Measurements from ENCODE around the gene POLR2J.
"Not testable (repeated sequence)": the region's sequence is repeated elsewhere in the genome, so short reads cannot be mapped to it uniquely, and the experiment has no call there.

The POLR2J gene

DNA sequence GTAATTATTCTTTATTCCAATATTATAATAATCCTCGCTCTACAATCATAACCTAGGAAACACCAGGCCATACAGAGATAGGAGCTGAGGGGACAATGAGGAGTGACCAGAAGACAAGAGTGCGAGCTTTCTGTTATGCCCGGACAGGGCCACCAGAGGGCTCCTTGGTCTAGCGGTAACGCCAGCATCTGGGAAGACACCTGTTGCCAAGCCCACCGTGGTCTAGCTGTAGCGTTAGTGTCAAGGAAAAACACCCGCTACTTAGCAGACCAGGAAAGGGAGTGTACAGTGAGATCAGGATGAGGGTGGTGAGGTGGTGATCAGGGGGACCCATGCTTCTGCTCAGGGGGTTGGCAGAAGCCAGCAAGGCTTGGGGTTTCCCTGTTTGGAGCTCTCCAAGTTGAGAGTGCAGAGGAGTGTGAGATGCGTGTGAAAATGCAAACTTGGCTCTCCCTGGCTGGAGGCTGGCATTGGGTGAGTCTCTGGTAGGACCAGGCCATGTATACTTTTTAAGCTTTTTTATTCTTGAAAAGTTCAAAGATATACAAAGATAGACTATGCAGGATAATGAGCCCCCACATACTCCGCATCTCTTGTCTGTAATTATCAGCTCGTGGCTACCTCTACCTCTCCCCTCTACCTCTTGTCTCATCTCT, 1.4 kb upstream of the POLR2J start:
- H3K4me2 ChIP-seq (ENCODE audit: low read length); H3K4me3 ChIP-seq (ENCODE audit: low read length); H3K27me3 ChIP-seq (ENCODE audit: low read depth, low read length); H3K9me3 ChIP-seq (ENCODE audit: insufficient read depth, low read length); H4K20me1 ChIP-seq (ENCODE audit: insufficient read depth, low read length); H2AFZ ChIP-seq (ENCODE audit: low read depth, low read length); H3K36me3 ChIP-seq (replicated peaks; ENCODE audit: low read depth, low read length); H3K79me2 ChIP-seq (ENCODE audit: low read length); H3K4me1 ChIP-seq (ENCODE audit: low read length); H3K27ac ChIP-seq (ENCODE audit: low read length); H3K9ac ChIP-seq (ENCODE audit: low read length): not testable (repeated sequence)
- TF ChIP-seq, protein P1, sequence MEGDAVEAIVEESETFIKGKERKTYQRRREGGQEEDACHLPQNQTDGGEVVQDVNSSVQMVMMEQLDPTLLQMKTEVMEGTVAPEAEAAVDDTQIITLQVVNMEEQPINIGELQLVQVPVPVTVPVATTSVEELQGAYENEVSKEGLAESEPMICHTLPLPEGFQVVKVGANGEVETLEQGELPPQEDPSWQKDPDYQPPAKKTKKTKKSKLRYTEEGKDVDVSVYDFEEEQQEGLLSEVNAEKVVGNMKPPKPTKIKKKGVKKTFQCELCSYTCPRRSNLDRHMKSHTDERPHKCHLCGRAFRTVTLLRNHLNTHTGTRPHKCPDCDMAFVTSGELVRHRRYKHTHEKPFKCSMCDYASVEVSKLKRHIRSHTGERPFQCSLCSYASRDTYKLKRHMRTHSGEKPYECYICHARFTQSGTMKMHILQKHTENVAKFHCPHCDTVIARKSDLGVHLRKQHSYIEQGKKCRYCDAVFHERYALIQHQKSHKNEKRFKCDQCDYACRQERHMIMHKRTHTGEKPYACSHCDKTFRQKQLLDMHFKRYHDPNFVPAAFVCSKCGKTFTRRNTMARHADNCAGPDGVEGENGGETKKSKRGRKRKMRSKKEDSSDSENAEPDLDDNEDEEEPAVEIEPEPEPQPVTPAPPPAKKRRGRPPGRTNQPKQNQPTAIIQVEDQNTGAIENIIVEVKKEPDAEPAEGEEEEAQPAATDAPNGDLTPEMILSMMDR (IDR thresholded peaks at IDR 0.05; ENCODE audit: low read depth, low read length) = peak; percentile 12

DNA sequence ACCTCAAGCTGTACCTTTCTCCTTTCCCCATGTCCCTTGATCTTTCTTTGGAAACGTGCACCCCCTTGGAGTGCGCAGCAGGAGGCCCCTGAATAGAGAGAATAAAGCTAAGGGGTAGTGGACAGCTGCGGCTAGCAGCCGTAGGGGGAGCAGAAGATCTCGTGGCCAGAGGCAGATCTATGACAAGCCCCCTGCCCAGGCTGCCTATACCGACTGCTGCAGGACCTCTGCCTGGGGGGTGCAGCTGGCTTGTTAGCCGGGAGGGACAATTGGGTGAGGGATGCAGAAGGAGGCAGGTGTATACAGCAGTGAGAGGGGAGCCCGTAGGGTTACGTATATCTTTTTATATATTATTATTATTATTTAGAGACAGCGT, 475 bp upstream of the POLR2J start:
- H2AFZ ChIP-seq (ENCODE audit: low read depth, low read length); H3K79me2 ChIP-seq (ENCODE audit: low read length); H3K27me3 ChIP-seq (ENCODE audit: low read depth, low read length); H3K36me3 ChIP-seq (replicated peaks; ENCODE audit: low read depth, low read length); H3K9me3 ChIP-seq (ENCODE audit: insufficient read depth, low read length); H4K20me1 ChIP-seq (ENCODE audit: insufficient read depth, low read length); H3K27ac ChIP-seq (ENCODE audit: low read length); H3K4me1 ChIP-seq (ENCODE audit: low read length): not testable (repeated sequence)
- H3K9ac ChIP-seq (ENCODE audit: low read length) = 0 out of 2 replicates have a peak overlapping the region, but pooled peaks have one; percentile 24
- peak overlapping the region; percentile 50; the same call in 1 of the 2 replicates for H3K4me3 ChIP-seq (ENCODE audit: low read length)
- peak overlapping the region; percentile 40 for H3K4me2 ChIP-seq (ENCODE audit: low read length)

DNA sequence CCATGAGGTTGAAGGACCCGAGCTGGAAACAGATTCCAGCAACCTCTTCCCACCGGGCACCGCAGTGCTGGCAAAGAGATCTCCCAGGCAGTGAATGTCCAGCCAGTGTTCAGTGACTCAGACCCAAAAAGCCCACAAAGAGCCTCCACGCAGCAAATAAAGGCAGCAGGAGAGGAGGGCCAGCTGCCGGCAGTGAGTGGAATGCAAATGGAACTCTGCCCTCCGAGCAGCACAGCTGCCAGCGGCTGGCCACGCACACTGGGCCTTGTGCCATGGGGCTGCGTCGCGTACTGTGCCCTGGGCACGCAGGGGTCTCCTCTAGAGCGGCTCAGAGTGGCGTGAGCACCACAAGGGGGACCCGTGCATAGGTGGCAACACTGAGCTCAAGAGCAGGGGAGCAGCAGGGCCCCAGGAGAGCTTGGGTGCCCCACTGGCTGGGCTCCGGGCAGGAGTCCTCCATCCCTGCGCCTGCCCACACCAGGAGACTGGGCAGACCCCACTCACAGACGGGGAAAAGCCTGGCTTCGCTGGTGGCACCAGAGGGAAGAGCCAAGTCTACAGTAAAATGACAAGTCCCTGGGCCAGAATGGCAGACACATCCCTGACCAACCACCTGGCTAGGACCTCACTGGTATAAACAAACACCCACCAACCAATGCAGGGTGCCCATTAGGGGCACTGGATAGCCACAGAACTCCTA, 3.8 kb downstream of the POLR2J start:
- H3K4me2 ChIP-seq (ENCODE audit: low read length); H3K4me3 ChIP-seq (ENCODE audit: low read length); H3K27me3 ChIP-seq (ENCODE audit: low read depth, low read length); H3K36me3 ChIP-seq (replicated peaks; ENCODE audit: low read depth, low read length); H3K9ac ChIP-seq (ENCODE audit: low read length); H3K9me3 ChIP-seq (ENCODE audit: insufficient read depth, low read length); H4K20me1 ChIP-seq (ENCODE audit: insufficient read depth, low read length); H3K4me1 ChIP-seq (ENCODE audit: low read length); H3K27ac ChIP-seq (ENCODE audit: low read length); H2AFZ ChIP-seq (ENCODE audit: low read depth, low read length); H3K79me2 ChIP-seq (ENCODE audit: low read length): not testable (repeated sequence)

DNA sequence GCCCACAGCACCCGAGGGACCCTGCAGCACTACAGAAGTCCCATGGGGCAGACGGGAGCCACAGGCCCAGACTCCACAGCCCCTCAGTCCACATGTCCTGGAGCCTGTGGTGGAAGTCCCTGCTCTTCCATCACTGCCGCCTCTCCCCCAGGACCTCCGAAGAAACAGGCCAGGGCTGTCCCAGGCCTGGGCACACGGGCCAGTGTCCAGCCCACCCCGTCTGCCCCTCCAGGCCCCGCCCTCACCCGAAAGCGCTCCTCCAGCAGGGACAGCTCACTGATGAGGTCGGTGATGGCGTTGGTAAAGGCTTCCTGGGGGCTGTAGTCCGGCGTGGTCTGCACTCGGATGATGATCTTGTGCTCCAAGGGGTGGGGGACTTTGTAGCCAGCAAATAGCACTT, 4.6 kb downstream of the POLR2J start:
- not testable (repeated sequence) for H3K9me3 ChIP-seq (ENCODE audit: insufficient read depth, low read length); H3K4me3 ChIP-seq (ENCODE audit: low read length); H2AFZ ChIP-seq (ENCODE audit: low read depth, low read length); H4K20me1 ChIP-seq (ENCODE audit: insufficient read depth, low read length); H3K4me2 ChIP-seq (ENCODE audit: low read length); H3K27ac ChIP-seq (ENCODE audit: low read length); H3K4me1 ChIP-seq (ENCODE audit: low read length); H3K27me3 ChIP-seq (ENCODE audit: low read depth, low read length); H3K36me3 ChIP-seq (replicated peaks; ENCODE audit: low read depth, low read length); H3K9ac ChIP-seq (ENCODE audit: low read length); H3K79me2 ChIP-seq (ENCODE audit: low read length)

DNA sequence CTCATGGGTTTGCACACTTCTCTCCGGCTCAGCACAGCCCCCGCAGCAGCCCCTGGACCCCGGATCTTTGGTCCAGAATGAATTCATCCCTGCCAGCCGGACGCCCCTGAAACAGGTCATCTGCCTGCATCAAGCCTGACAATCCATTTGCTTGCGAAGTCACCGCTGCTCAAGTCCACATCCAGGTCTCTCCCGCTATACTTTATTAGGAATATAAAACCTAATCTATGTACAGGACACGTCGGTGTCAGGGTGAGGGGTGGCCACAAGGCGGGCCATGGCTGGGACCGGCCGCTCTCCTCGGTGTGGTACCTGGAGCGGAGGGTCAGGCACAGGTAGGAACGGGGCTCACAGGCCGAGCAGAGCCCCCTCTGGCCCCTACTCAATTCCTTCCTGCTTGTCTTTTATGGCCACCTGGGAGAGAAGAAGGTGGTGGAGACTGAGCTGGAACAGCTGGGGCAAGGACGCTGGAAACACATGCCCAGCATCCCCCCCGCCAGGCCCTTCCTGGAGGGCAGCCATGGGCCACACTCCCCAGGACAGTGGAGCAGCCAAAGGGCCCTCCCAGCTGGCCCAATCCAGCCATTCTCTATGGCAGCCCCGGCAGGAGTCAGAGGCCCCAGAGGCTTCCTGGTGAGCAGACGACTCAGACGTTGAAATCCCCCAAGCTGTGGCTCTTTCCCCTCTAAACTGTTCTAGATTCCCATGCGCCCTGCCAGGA, 5.3 kb downstream of the POLR2J start:
- H3K9ac ChIP-seq (ENCODE audit: low read length) = no peak overlapping the region

More for the DNA sequence above, 5.3 kb downstream of the POLR2J start:
- no peak overlapping the region for H3K4me2 ChIP-seq (ENCODE audit: low read length)
- H4K20me1 ChIP-seq (ENCODE audit: insufficient read depth, low read length) = no peaks in the 10 kb centered on the region
- H3K9me3 ChIP-seq (ENCODE audit: insufficient read depth, low read length) = no peaks in the 10 kb centered on the region
- no peak for TF ChIP-seq EZH2phosphoT487 (IDR thresholded peaks at IDR 0.05; ENCODE audit: low read depth)
- TF ChIP-seq, protein P1 (IDR thresholded peaks at IDR 0.05; ENCODE audit: low read depth, low read length) = no peak
- H3K27ac ChIP-seq (ENCODE audit: low read length) = no peak overlapping the region
- H3K36me3 ChIP-seq (replicated peaks; ENCODE audit: low read depth, low read length) = no peaks in the 10 kb centered on the region
- H2AFZ ChIP-seq (ENCODE audit: low read depth, low read length) = no peak overlapping the region
- no peaks in the 10 kb centered on the region for H3K4me1 ChIP-seq (ENCODE audit: low read length)
- H3K79me2 ChIP-seq (ENCODE audit: low read length) = no peaks in the 10 kb centered on the region
- H3K27me3 ChIP-seq (ENCODE audit: low read depth, low read length) = no peaks in the 10 kb centered on the region
- no peak overlapping the region for H3K4me3 ChIP-seq (ENCODE audit: low read length)
